ENCODE measurements around the gene ATP2B3.

Gene ATP2B3

DNA sequence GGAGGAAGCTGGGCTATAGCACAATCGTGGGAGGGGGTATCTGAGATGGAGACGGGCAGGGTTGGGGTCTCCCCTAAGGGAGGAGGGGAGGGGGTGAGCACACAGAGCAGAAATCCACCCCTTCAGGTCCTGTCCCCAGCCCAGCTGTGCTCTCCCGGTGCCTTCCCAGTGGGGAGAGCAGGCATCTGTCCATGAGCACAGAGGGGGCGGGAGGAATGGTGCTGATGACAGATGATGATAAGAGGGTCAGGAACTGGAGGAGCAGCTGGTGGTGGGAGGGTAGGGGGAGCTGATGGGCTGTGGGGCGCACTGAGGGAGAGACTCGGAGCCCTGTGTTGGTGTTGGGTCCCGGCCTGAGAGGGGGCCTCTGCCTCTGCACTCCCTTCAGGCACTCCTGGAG lies 8.6 kb downstream of the ATP2B3 start:
- FAIRE-seq (no peak), DNase-seq (ENCODE audit: insufficient read length, low spot score) (no peak)
- TF ChIP-seq POU2F2 (IDR thresholded peaks at IDR 0.05; ENCODE audit: low read depth, low read length), result no peak
- TF ChIP-seq SPI1 (IDR thresholded peaks at IDR 0.05; ENCODE audit: low read depth, low read length), result no peak
- TF ChIP-seq PAX5 (IDR thresholded peaks at IDR 0.05; ENCODE audit: insufficient read depth, low read length, severe bottlenecking), result no peak
- no peak for TF ChIP-seq POLR2A (IDR thresholded peaks at IDR 0.05; ENCODE audit: low read depth, low read length)
- TF ChIP-seq TAF1 (IDR thresholded peaks at IDR 0.05; ENCODE audit: low read depth, low read length), result no peak
- no peak for TF ChIP-seq POLR2AphosphoS5 (IDR thresholded peaks at IDR 0.05; ENCODE audit: low read depth, low read length)

GRCh38 chrX:153526801-153527200 lies 9.4 kb downstream of the ATP2B3 start:
- FAIRE-seq (no peak), DNase-seq (ENCODE audit: insufficient read length, low spot score) (no peak)
- TF ChIP-seq PAX5 (IDR thresholded peaks at IDR 0.05; ENCODE audit: insufficient read depth, low read length, severe bottlenecking) (no peak), POU2F2 (IDR thresholded peaks at IDR 0.05; ENCODE audit: low read depth, low read length) (no peak), SPI1 (IDR thresholded peaks at IDR 0.05; ENCODE audit: low read depth, low read length) (no peak), POLR2AphosphoS5 (IDR thresholded peaks at IDR 0.05; ENCODE audit: low read depth, low read length) (no peak), TAF1 (IDR thresholded peaks at IDR 0.05; ENCODE audit: low read depth, low read length) (no peak), POLR2A (IDR thresholded peaks at IDR 0.05; ENCODE audit: low read depth, low read length) (no peak)

- no peak for DNase-seq (ENCODE audit: insufficient read length, low spot score)
Observed at GRCh38 chrX:153527208-153527607, 9.8 kb downstream of the ATP2B3 start.

DNA sequence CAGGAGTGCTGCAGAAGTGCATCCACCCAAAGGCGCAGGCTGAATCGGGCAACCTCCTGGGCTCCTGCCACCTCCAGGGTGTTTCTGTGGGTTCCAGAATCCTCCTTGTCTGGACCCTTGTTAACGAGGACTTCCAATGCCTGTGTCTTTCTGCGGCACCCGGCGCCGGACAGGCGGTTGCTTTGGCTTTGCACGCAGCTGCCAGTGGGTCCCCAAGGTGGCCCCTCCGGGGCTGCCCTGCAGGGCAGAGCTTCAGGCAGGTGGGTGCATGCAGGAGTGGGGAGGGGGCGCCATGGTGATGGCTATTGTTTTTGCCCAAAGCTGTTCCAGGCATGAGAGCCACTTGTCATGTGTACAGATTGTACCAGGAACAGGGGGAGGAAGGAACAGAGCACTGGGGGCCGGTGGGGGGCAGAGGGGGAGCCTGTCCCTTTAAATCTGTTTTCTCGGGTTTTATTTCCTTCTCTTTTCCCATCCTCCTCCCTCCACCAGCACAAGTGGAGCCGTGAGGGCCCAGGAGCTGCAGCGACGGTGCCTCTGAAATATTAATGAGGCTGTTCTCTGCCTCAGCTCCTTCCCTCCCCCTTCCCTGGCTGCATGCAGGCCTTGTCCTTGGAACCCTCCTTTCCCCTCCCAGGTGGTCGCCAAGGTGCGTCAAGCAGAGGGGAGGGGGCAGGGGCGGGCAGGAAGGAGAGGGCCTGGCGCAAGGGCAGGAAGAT lies 13.1 kb downstream of the ATP2B3 start:
- no peak for DNase-seq (ENCODE audit: insufficient read length, low spot score)
- TF ChIP-seq POLR2A (IDR thresholded peaks at IDR 0.05; ENCODE audit: low read depth, low read length) (no peak), POLR2AphosphoS5 (IDR thresholded peaks at IDR 0.05; ENCODE audit: low read depth, low read length) (no peak), POU2F2 (IDR thresholded peaks at IDR 0.05; ENCODE audit: low read depth, low read length) (no peak), SPI1 (IDR thresholded peaks at IDR 0.05; ENCODE audit: low read depth, low read length) (no peak), PAX5 (IDR thresholded peaks at IDR 0.05; ENCODE audit: insufficient read depth, low read length, severe bottlenecking) (no peak), TAF1 (IDR thresholded peaks at IDR 0.05; ENCODE audit: low read depth, low read length) (no peak)
- no peak for FAIRE-seq

More at GRCh38 chrX:153527208-153527607, 9.8 kb downstream of the ATP2B3 start:
- FAIRE-seq, result no peak
- TF ChIP-seq POLR2AphosphoS5 (IDR thresholded peaks at IDR 0.05; ENCODE audit: low read depth, low read length), result no peak
- no peak for TF ChIP-seq POU2F2 (IDR thresholded peaks at IDR 0.05; ENCODE audit: low read depth, low read length)
- no peak for TF ChIP-seq PAX5 (IDR thresholded peaks at IDR 0.05; ENCODE audit: insufficient read depth, low read length, severe bottlenecking)
- TF ChIP-seq POLR2A (IDR thresholded peaks at IDR 0.05; ENCODE audit: low read depth, low read length), result no peak
- no peak for TF ChIP-seq TAF1 (IDR thresholded peaks at IDR 0.05; ENCODE audit: low read depth, low read length)
- no peak for TF ChIP-seq SPI1 (IDR thresholded peaks at IDR 0.05; ENCODE audit: low read depth, low read length)

DNA sequence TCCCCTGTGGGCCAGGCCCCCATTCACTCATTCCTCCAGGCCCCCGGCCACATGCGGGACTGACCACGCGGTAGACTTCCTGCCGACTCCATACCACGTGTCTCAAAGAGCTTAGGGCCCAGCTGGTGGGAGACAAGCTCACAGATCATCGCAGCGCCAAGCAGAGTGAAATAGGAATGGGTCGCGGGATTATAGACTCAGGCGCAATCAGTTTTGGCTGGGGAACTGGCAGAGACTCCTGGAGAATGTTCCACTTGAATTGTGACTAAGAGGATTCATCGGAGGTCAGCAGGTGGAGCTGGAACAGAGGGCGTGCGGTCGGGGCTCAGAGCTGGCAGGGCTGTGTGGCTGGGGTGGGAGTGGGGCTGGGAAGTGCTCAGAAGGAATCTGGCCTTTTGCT lies 15.6 kb downstream of the ATP2B3 start:
- TF ChIP-seq POU2F2 (IDR thresholded peaks at IDR 0.05; ENCODE audit: low read depth, low read length), result no peak
- no peak for TF ChIP-seq TAF1 (IDR thresholded peaks at IDR 0.05; ENCODE audit: low read depth, low read length)
- FAIRE-seq, result no peak
- no peak for DNase-seq (ENCODE audit: insufficient read length, low spot score)

- no peak for FAIRE-seq
- no peak for TF ChIP-seq PAX5 (IDR thresholded peaks at IDR 0.05; ENCODE audit: insufficient read depth, low read length, severe bottlenecking)
- no peak for TF ChIP-seq POLR2A (IDR thresholded peaks at IDR 0.05; ENCODE audit: low read depth, low read length)
- no peak for TF ChIP-seq SPI1 (IDR thresholded peaks at IDR 0.05; ENCODE audit: low read depth, low read length)
- no peak for TF ChIP-seq POU2F2 (IDR thresholded peaks at IDR 0.05; ENCODE audit: low read depth, low read length)
- no peak for TF ChIP-seq POLR2AphosphoS5 (IDR thresholded peaks at IDR 0.05; ENCODE audit: low read depth, low read length)
- no peak for TF ChIP-seq TAF1 (IDR thresholded peaks at IDR 0.05; ENCODE audit: low read depth, low read length)
- no peak for DNase-seq (ENCODE audit: insufficient read length, low spot score)
Observed at GRCh38 chrX:153537080-153537479, 19.6 kb downstream of the ATP2B3 start.

- FAIRE-seq (no peak), DNase-seq (ENCODE audit: insufficient read length, low spot score) (no peak)
- TF ChIP-seq PAX5 (IDR thresholded peaks at IDR 0.05; ENCODE audit: insufficient read depth, low read length, severe bottlenecking), result no peak
- TF ChIP-seq POLR2AphosphoS5 (IDR thresholded peaks at IDR 0.05; ENCODE audit: low read depth, low read length), result no peak
- TF ChIP-seq POU2F2 (IDR thresholded peaks at IDR 0.05; ENCODE audit: low read depth, low read length), result no peak
- TF ChIP-seq POLR2A (IDR thresholded peaks at IDR 0.05; ENCODE audit: low read depth, low read length), result no peak
- no peak for TF ChIP-seq SPI1 (IDR thresholded peaks at IDR 0.05; ENCODE audit: low read depth, low read length)
- no peak for TF ChIP-seq TAF1 (IDR thresholded peaks at IDR 0.05; ENCODE audit: low read depth, low read length)
Observed at GRCh38 chrX:153537526-153538295, 20.3 kb downstream of the ATP2B3 start.

- TF ChIP-seq POLR2A (IDR thresholded peaks at IDR 0.05; ENCODE audit: low read depth, low read length) (no peak), PAX5 (IDR thresholded peaks at IDR 0.05; ENCODE audit: insufficient read depth, low read length, severe bottlenecking) (no peak), SPI1 (IDR thresholded peaks at IDR 0.05; ENCODE audit: low read depth, low read length) (no peak), POU2F2 (IDR thresholded peaks at IDR 0.05; ENCODE audit: low read depth, low read length) (no peak), TAF1 (IDR thresholded peaks at IDR 0.05; ENCODE audit: low read depth, low read length) (no peak), POLR2AphosphoS5 (IDR thresholded peaks at IDR 0.05; ENCODE audit: low read depth, low read length) (no peak)
- FAIRE-seq (no peak), DNase-seq (ENCODE audit: insufficient read length, low spot score) (no peak)
Observed at GRCh38 chrX:153538424-153538823, 21.0 kb downstream of the ATP2B3 start.

GRCh38 chrX:153539171-153539978 lies 21.9 kb downstream of the ATP2B3 start:
- DNase-seq (ENCODE audit: insufficient read length, low spot score) (peak; percentile 77), FAIRE-seq (peak; percentile 96)
- TF ChIP-seq POU2F2 (IDR thresholded peaks at IDR 0.05; ENCODE audit: low read depth, low read length) (no peak), POLR2A (IDR thresholded peaks at IDR 0.05; ENCODE audit: low read depth, low read length) (no peak), PAX5 (IDR thresholded peaks at IDR 0.05; ENCODE audit: insufficient read depth, low read length, severe bottlenecking) (no peak), POLR2AphosphoS5 (IDR thresholded peaks at IDR 0.05; ENCODE audit: low read depth, low read length) (no peak), TAF1 (IDR thresholded peaks at IDR 0.05; ENCODE audit: low read depth, low read length) (no peak)
